NCI-H345 (cell line): Measurements from ENCODE around the gene ABCA13.
A peak's percentile ranks its signal among the peaks of the same experiment; 100 is the strongest.

ENCODE experiments used
- DNase-seq: peaks from one replicate; lab custom pipeline; 2025; lab: John Stamatoyannopoulos, UW

Gene ABCA13

DNA sequence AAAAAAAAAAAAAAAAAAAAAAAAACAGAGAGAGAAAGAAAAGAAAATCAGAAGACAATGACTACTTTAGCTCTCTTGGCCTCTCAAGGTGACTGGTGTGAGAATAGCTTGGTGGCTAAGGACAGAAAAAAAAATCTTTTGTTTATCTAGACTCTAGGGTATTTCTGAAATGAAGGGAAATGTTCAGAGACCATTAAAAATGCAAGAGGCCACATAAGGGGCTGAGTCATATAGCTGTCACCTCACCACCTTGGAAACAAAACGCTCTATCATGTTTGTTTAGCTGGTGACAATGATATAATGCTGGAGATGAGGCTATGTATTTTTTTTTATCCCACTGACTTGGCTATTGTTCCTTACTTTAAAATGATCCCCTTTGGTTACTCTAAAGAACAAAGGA is 466.1 kb downstream of the ABCA13 start:
- peak; percentile 87 for DNase-seq

DNA sequence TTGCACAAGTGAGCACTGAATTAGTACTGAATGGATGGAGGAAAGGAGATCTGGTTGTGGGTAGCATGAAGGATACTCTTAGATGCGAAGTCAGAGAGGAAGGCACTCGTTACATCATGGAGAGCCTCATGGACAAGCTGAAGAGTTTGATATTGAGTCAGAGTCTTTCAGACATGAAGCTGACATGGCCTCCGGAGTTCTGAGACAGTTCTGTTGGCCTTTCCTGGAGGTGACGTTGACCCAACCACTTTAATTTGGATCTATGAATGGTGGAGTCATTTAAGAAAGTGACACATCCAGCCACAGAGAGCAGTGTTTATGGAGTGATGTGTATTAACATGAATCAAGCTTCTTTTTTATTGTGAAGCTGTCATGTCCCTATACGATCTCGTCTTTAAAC is 466.8 kb downstream of the ABCA13 start:
- DNase-seq, result no peak

- no peak for DNase-seq
These were observed 472.3 kb downstream of the ABCA13 start for GRCh38 chr7:48643431-48644013.

DNA sequence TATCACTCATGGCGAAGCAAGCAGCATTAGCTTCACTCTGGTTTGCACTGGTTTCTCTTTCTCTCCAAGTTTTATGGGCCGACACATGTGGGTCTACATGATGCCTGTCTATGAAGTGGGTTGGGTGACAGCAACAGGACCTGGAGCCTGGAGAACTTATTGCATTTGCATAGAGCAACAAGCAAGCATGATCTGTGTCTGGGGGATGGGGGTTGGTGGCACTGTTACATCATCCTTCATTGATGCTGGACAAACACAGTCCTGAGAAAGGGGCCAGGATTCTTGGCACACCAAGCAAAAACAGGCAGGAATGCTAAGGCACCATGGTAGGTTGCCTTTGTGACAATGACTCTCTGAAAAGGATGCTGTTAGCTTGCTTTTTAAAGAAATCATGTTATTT is 486.9 kb downstream of the ABCA13 start:
- no peak for DNase-seq

DNA sequence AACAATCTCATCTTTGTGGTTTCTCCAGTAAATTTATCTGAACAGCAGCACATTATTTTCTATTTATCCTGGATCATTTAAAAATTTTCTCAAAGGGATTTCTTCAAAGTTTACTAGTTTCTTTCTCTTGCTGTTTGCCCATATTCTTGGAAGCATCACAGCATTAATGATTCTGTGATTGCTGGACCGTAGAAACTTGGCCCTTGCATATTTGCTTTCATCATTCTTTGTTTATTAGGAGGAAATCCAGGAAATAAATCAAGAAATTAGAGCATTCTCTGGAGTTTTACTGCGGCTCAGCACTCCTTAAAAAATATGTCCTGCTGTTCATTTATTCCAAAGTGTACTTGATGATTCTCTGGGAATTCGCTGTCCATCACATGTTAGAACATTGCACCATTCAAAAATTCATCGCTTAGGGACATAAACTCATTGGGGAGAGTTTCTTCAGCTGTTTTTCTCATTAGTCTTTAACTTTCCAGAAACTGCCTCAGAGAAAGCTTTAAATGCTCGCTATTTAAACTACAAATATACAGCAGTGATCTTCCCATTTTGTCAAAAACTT is 489.1 kb downstream of the ABCA13 start:
- no peak for DNase-seq

DNA sequence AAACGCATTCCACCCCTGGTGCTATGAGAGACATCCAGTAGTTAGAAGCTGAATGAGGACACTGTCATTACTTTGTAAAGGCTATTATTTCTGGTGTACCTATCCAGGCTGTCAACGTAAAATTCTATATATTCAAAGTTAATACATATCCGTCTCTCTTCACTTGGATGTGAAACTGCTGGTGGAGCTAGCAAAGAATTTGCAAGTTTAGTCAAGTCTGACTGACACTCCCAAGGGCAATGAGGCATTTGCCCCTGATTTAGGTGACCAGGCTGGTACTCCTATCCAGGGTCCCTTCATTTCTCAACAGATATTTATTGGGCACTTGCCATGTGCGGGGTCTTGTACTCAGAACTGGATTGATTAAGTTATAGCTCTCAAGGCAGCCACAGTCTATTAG is 493.0 kb downstream of the ABCA13 start:
- DNase-seq, result no peak

GRCh38 chr7:48665353-48666135 is 494.3 kb downstream of the ABCA13 start:
- DNase-seq, result no peak

DNA sequence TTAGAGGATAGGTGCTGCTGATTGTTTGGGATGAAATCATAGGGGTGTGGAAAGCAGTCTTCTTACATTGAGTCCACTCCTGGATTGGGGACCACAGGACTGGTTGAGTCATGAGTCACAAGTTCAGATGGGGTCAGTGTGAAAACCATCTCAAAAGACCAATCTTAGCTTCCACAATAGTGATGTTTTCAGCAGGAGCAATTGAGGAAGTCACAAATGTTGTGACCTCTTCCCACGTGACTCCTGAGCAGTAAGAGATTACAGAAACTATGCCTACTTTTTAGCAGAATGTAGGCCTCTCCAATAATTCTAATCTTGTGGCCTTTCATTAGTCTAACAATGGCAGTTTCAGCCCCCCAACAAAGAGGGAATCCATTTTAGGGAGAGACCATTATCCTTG is 496.1 kb downstream of the ABCA13 start:
- no peak for DNase-seq

GRCh38 chr7:48671656-48672055 is 500.4 kb downstream of the ABCA13 start:
- no peak for DNase-seq

DNA sequence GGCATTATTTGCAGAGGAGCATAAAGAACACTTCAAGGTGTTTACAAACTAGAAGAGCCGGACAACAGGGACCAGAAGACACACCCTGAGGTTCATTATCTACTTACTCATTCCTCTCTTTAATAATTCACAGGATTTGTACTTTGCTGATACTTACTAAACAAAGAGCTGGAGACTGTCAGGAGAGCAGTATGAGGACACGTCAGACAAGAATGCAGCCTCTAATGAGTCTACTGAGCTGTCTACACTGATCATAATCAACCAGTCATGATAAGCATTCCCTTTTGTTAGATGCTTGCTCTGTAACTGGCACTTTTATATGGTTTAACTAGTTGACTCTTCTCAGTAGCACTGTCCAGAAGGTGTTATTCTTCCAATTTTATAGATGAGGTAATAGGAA is 509.7 kb downstream of the ABCA13 start:
- no peak for DNase-seq

DNA sequence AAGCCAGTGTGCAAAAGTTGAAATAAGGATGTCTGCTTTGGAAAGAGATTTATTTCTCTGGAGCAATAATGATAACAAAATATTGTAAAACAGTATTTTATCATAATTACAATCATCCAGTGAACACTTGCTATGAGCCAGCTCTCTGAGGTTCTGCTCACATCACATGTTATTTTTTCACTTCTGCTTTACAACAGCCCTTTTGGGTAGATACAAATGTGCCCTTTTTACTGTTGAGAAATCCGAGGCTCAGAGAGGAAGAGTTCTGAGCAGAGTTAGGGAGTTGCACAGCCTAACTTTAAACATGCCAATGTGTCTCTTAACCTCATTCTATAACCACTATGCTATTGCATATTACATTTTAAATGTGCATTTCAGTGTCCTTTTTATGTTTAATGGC is 520.5 kb downstream of the ABCA13 start:
- no peak for DNase-seq
